HEK293 (cell line): ENCODE results near the gene CBX7.

Experiments
- CTCF ChIP-seq: fragments of 450-650 bp; formaldehyde crosslinking; IDR thresholded peaks from 2 replicates; pipeline ENCODE4 v1.5.1; 2016; ENCODE audit warnings: missing biosample characterization, missing genetic modification characterization
- PRDM10 ChIP-seq: fragments of 450-650 bp; formaldehyde crosslinking; IDR thresholded peaks from 2 replicates; pipeline ENCODE4 v1.5.1; 2016; ENCODE audit warnings: missing biosample characterization, missing genetic modification characterization
- REST ChIP-seq: fragments of 450-650 bp; formaldehyde crosslinking; IDR thresholded peaks from 2 replicates; pipeline ENCODE4 v1.5.1; 2016; ENCODE audit warnings: missing biosample characterization, missing genetic modification characterization
- ZNF146 ChIP-seq: fragments of 450-650 bp; formaldehyde crosslinking; IDR thresholded peaks from 2 replicates; pipeline ENCODE4 v1.5.1; 2016; ENCODE audit warnings: missing biosample characterization, missing genetic modification characterization
- ZNF148 ChIP-seq: fragments of 450-650 bp; formaldehyde crosslinking; IDR thresholded peaks from 2 replicates; pipeline ENCODE4 v1.5.0; 2017; ENCODE audit warnings: missing biosample characterization, missing genetic modification characterization, borderline replicate concordance
- ZNF394 ChIP-seq: fragments of 450-650 bp; formaldehyde crosslinking; IDR thresholded peaks from 2 replicates; pipeline ENCODE4 v1.5.1; 2016; ENCODE audit warnings: missing biosample characterization, missing genetic modification characterization, mild to moderate bottlenecking, moderate library complexity, borderline replicate concordance
- ZNF600 ChIP-seq: fragments of 450-650 bp; formaldehyde crosslinking; IDR thresholded peaks from 2 replicates; pipeline ENCODE4 v1.5.1; 2016; ENCODE audit warnings: missing biosample characterization, missing genetic modification characterization
- ZNF677 ChIP-seq: fragments of 450-650 bp; IDR thresholded peaks from 2 replicates; pipeline ENCODE4 v1.5.0; 2018; ENCODE audit warnings: missing biosample characterization, mild to moderate bottlenecking, missing genetic modification characterization, moderate library complexity

GRCh38 chr22:39197578-39197977, 45.1 kb upstream of the CBX7 start:
- TF ChIP-seq REST (tag by site-specific recombination) (no peak), PRDM10 (tag by site-specific recombination) (no peak), ZNF148 (tag by site-specific recombination) (no peak), CTCF (tag by site-specific recombination) (no peak), ZNF394 (tag by site-specific recombination) (no peak), ZNF600 (tag by site-specific recombination) (no peak), ZNF146 (tag by site-specific recombination) (no peak), ZNF677 (tag by site-specific recombination) (no peak)
